Stimulated activated CD4-positive, alpha-beta T cell treated with anti-CD3 and anti-CD28 coated beads, Interleukin-4, amount 100 ng/mL, for 24 hours (primary cell): ENCODE results near the gene SYT1.

ENCODE experiments used
- DNase-seq: peaks from one replicate; pipeline ENCODE4 v3.0.0-alpha.2; 2020

SYT1 gene

DNA sequence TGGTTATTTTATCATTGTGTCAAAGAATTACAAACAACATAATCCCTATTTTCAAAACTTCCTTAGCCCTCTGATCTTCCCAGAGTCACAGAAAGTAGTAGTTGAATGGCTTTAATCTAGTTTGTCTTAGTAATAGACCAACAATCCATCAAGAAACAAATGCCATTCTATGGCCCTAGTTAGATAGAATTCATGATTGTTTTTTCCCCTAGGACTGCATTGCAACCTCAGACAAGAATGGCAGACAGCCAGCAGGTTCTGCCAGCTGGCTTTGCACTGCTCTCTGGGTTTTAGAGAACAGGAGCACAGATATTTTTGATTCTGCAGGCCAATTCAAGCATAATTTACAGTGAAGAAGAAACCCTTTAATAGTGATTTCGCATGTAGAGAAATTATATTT is 33.8 kb downstream of the SYT1 start:
- no peak for DNase-seq

DNA sequence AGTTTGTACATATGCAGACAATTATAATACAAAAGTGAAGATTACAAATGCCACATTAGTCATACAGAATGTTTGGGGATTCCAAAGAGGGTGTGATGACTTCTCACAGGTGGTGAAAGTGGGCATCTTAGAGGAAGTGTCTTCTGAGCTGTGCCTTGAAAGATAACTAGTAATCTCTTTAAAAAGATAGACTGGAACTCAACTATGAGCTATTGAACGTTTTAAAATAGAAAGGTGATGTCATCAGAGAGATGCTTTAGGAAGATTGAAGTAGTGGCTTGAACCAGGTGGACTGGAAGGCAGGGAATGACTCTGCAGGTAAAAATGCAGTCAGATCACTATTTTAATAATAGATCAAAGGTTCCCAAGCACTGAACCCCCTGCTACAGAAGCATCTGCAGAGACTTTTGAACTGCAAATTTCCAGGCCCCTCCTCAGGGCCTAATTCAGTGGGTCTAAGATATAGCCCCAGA is 50.3 kb downstream of the SYT1 start:
- no peak for DNase-seq

DNA sequence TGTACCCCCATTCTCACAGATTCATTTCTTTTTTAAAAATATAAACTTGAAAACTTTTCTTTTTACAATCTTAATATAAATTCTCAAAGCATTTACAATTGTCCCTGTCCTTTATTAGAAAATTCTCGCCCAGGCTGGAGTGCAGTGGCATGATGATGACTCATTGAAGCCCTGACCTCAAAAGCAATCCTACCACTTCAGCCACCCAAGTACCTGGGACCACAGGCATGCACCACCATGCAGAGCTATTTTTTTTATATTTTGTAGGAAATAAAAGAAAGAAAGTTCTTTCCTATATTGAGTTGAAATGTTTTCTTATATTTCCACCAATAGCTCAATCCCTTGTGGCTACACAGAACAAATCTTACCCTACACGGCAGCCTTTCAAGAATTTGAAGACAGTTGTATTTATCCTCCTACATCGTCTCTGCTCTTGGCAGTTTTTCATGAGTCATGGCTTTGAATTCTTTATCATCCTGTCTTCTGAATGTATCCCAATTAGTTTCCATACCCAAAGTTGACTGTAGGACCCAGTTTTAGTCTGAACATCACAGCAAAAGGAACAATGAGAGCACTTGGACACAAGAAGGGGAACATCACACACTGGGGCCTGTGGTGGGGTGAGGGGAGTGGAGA is 52.4 kb downstream of the SYT1 start:
- DNase-seq, result no peak

DNA sequence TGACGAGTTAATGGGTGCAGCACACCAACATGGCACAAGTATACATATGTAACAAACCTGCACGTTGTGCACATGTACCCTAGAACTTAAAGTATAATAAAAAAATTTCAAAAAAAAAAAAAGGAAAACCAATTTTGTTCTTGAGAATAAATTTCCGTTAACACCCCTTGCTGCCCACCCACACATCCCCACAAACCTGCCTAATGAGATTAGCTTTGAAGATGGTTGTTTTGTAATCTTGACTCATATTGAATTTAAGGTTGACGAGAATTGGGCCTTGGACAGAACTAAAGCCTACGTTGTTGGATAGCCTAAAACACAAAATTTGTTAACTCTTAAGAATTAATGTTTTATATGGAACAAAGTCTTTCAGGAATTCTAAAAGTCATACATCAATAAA is 52.9 kb downstream of the SYT1 start:
- DNase-seq, result no peak

DNA sequence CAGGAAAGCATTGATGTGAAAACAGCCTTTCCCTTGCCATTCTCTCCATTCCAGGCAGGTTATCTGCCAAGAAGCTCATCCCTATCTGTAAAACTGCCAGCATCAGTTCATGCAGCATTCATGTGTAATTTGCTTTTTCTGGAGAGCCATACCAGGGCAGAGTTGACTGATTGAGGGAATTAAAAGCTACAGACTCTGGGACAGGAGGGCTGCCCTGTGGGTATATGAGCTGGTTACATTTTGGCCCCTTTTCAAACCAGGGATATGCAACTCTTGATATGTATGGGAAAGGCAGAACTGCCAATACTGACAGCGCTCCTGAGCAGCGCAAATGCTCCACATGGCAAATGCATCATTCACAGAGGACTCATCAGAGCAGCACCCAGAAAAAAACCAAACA is 53.7 kb downstream of the SYT1 start:
- no peak for DNase-seq

DNA sequence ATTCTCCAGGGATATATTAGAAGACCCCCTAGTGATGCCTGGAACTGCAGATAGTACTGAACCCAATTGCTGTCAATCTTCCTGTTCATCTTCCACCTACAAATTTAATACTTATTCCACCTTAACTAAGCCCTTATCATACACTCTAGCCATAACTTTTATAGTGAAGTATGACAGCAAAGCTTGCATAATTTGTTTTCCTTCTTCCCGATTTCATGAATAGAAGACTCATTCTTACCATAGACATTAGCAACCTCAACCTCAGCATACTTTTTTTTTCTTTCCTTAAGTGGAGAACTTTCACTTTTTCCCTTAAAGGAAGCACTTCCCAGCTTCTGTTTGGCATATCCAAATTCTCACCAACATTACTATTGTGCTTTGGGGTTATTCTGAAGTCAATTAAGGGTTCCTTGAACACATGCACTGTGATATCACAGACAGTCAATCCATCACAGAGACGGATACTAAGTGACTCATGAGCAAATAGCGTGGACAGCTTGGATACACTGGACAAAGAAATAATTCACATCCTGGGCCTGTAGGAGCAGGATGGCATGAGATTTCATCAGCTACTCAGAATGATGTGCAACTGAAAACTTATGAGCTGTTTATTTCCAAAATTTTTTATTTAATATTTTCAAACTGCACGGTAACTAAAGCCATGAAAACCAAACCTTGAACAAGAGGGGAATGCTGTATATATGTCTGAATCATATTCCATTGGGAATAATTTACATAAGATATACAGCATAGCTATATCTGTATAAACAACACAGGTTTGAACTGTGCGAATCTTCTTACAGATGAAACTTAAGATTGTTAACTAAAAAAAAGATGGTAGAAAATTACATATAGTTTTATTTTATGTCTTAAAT is 63.9 kb downstream of the SYT1 start:
- DNase-seq, result no peak

DNA sequence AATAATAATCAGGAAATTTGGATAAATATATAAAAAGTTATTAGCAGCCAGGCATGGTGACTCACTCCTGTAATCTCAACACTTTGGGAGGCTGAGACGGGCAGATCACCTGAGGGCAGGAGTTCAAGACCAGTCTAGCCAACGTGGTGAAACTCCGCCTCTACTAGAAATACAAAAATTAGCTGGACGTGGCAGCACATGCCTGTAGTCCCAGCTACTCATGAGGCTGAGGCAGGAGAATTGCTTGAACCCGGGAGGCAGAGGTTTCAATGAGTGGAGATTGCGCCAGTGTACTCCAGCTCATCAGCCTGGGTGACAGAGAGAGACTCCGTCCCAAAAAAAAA is 64.5 kb downstream of the SYT1 start:
- DNase-seq, result no peak

DNA sequence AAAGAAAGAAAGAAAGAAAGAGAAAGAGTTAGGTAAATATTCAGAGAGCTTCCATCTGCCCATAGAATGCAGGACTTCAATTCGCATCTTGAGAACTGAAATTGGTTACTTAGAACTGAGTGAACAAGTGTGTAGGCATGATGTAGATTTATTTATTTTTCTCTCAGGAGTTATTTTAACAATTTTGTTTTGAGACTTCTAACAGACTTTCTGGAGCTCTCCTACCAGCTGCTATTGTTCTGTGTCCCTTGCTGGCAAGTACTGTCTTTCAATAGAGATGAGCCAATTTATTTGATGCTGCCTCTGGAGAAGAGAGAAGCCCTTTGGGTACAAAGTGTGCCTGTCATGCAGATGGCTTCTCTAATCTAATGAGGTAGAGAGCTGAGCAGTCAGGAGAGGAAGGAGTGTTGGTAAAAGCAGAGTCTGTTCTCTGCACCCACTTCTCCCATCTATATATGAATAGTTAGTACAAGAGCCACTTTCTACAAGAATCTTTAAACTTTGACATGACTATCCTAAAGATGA is 67.0 kb downstream of the SYT1 start:
- DNase-seq, result no peak

DNA sequence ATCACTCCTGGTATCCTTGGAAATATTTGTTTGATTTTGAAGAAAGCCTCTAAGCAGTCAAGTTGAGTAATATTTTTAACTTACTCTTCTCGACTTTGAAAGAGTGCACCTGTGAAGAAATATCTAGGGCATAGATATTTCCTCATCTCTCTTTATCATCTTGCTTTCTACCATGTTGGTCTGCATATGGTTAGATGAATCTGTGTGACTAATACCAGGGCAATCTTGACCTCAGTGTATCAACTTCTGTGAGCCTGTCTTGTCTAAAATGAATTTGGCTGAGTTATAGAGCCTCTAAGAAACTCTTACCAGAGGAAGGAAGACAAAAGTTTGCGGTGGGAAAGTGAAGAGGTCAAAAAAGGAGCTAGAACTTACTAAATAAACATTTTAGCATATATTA is 68.4 kb downstream of the SYT1 start:
- no peak for DNase-seq

DNA sequence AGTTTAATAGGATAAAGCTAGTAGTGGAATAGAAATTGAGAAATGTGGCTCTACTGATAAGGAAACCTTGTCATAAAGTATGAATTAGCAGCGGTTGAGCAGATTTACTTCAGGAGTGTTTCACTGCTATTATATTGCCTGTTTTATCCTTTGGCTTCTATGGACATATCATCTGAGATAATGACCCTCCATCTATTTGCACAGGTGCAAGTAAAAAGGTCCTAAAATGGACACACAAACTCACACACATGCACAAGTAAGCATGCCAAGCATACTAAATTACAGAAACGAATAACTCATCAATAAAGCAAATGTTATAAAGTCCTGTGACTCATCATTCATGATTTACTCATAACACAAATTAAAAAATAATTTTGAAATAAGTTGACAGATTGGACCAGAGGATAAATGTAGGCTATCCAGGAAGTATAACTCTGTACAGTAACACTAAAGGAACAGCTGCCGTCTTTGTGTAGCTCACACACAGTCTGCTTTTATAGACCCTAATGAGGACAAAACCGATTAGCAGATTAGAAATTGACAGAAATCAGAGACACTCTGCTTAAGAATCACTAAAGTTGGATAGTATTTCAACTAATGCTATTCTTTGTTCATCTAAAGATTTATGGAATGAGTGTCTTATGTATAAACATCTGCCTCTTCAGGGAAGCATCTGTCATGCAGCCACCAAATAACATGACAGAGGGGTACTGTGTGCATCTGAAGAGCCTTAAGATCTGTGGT is 73.9 kb downstream of the SYT1 start:
- DNase-seq, result no peak

DNA sequence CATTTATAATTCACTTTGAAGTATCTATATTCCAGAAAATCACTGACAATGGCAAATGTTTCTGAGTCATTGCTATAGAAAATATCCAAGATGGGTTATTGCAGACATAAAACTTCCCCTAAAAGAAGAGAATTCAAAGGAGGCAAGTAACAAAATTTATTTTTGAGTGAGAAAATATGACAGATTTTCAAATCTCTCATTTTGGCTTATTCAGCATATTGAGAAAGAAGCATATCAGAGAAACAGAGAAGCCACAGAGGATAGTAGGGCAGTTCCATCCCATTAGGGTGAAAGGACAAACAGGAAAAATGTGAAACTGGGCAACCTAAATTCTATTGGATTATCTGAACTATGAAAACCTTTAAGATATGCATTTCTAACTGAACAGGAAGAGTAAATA is 85.0 kb downstream of the SYT1 start:
- no peak for DNase-seq

DNA sequence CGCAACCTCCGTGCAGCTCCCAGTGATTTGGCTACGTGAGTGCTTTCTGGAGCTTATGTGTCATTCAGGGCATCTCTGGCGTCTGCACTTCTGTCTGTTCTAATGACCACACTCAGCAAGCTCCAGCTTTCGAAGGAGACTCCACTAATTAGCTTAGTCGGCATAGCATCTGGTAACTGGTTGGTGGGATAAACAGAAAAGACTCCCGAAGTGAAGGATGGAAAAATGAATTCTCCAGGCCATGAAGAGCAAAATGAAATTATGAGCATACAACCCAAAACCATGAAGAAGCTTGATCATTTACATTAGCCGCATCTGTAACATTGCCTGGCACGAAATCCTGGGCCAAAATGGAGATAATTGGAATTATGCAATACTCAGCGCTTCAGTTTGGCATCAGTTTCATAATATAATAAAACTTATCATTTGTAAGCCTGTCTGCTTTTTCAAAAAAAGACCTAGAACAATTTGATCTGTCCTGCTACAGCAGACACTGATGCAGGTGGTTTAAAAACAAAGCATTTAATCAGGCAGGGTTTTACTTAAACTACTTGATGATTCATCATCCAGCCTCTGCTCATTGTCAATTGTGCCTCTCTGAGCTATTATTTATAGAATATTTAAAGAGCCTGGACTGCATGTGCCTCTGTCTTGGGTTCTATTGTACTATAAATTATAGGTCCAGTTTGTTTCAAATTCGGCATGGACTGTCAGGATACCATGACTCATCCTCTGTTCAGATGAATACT is 87.4 kb downstream of the SYT1 start:
- no peak for DNase-seq

DNA sequence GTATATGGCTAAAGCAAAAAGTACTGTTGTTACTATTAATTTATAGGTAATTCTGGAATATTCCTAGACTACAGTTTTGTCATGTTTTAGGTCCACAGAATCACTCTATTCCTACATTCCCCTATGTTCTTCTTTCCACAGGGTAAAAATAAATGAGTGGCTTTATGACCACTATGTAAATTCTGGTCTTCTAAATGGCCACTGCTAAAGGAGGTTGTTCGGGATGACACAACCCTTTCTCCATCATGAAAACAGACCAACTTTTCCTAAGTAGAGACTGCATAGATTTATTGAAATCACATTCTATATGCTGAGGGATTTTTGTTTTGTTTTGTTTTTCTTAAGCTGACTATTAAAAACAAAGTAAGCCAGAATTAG is 88.0 kb downstream of the SYT1 start:
- no peak for DNase-seq

DNA sequence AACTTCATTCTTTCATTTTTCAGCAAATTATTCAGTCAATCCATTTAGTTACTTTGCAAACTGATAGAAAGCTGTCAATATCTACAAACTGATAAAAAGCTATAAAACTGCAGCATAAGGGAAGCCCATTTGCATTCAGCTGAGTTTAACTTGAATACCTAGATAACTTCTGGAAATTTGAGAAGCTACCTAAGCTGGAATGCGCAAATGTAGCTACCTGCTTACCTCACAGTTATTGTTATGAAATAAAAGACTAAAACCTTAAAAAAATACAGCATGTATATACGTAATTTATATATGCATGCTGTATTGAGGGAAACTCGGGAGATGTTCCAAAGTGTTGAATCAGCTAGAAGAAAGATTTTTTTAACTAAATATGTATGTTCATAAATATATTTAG is 94.4 kb downstream of the SYT1 start:
- no peak for DNase-seq

DNA sequence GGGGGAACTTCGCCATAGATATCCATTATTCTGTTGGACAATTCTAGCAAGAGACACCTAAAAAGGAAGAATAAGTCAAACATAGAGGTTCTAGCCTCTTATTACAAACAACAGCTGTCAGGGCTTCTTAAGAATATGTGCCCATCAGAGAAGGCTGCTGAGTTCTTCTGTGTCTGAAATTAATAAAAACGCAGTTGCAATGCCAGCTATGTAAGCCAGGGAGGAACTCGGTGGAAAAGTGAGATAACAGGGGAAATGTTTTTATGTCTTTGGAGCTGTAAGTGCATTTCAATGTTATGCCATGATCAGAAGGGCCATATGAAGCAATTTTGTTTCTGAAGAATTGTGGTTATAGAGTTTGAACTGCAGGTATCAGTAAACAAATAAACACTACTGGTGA is 95.0 kb downstream of the SYT1 start:
- DNase-seq, result no peak

DNA sequence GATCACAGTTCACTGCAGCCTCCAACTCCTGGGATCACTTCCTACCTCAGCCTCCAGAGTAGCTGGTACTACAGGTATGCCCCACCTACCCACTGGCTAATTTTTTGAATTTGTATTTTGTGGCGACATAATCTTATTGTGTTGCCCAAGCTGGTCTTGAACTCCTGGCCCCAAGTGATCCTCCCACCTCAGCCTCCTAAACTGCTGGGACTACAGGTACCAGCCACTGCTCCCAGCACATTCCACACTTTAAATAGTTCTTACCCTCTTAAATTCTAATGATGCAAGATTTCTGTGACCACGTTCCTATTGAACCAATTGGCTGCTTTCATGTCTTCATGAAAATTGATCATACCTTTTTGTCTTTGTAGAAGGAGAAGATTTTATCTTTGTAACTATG is 96.6 kb downstream of the SYT1 start:
- DNase-seq, result no peak

DNA sequence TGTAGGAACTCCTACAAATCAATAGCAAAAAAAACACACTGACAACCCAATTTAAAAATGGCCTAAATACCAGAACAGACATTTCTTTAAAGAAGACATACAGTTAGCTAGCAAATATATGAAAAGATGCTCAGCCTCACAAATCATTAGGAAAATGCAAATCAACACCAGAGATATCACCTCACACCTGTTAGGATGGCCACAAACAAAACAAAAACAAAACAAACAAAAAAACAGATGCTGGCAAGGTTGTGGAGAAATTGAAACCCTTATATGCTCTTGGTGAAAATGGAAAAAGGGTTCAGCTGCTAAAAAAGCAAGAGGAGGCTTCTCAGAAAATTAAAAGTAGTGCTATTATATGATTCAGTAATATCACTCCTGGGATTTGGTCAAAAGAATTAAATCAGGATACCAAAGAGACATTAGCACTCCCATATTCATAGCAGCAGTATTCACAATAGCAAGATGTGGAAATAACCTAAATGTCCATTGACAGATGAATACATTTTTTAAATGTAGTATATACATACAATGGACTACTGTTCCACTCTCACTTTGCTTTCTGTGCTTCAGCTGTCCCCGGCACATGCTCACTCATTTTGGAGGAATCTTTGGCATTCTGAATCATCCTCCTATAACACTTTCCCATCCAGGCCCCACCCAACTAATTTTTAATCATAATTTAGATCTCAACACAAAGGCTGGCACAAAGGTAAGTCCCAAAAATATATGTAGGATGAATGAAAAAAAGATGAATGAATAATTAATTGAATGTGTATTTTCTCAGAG is 99.1 kb downstream of the SYT1 start:
- DNase-seq, result no peak

DNA sequence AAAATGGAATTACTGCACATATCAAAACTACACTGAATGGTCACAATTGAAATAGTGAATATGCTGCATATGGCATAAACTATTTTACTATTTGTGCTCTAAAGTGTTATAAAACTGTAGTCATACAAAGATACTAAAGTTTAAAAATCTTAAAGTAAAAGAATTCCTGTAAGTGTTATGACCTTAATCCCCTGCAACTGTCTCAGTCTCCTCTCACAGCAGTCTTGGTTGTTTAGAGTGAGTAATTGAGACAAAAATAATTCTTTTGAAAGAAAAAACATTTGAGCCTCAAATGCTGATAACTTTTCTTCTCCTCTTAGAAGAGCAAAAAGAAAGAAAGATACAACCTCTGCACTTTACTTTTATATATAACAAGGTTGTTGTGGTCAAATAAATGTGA is 99.9 kb downstream of the SYT1 start:
- no peak for DNase-seq

DNA sequence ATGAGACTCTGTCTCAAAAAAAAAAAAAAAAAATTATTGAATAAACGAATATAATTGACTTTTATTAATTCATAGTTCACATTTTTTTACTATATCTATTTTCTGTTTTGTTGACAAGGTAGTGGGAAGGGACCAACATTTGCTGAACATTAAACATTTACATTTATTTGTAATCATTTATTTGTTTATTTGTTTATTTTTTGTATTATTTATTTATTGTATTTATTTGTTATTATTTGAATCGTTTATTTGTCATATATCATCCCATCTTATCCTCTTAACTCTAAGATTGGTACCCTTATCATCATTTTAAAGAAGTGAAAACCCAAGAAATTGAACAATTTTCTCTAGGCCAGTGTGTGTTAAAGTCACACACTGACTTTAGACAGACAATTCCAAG is 101.5 kb downstream of the SYT1 start:
- DNase-seq, result no peak

DNA sequence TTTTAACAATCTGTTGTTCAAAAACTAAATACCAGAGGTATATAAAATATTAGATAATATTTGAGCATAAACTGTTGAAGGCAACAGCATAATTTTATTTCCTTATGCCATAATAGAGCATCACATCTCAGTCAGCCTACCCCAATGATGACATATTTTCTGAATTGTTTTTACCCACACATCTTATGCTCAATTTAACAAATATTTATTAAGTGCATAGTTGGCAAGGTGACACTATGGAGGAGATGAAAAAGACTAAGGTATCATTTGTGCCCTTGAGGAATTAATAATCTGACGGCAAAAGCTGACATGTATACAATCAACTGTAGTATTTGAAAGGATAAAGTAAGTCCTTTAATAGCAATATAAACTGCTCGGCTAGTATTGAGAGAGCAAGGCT is 102.4 kb downstream of the SYT1 start:
- no peak for DNase-seq

DNA sequence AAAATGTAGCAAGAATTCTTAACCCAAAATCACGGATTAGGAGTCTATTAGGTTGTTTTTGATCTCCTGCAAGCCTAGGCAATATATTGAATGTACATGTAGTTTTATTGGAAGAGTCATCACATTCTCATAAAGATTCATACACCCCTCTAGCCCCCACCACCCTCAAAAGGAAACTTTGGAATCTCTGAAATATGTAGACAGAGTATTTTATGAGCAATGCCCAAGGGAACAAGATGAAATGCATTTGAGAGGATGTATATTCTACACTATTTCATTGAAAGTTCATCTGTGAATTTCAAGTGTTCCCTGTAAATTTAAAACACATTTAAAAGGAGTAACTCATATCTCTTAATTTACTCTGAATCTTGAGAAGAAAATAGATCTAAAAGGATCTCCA is 103.7 kb downstream of the SYT1 start:
- no peak for DNase-seq

DNA sequence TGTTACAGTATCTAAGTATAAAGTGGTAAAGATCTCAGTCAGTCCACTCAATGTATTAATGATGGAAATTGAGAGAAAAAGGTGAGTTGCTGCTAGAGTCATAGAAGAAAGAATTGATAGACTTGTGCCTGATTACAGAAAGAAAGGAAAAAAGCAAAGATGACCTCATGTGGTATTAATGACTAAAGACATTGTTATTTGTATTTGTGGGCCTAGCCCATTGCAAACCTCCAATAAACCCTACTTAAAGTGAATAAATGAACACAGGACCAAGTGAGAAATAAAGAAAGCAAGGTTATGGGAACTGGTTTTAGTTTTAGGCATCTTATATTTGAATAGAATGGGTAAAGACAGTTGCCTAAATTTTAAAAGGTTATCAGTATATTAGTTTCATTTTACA is 105.5 kb downstream of the SYT1 start:
- no peak for DNase-seq
